OCI-LY1 (cell line): ENCODE measurements around the gene TET2.

ENCODE experiments used
- CTCF ChIP-seq: fragments of 200-600 bp; sonication (generic), shearing (Covaris generic); IDR thresholded peaks from 2 replicates; pipeline ENCODE4 v1.5.1; 2017; ENCODE audit warnings: mild to moderate bottlenecking, antibody characterized with exemption, low read length, moderate library complexity, mixed read lengths
- EZH2 ChIP-seq: fragments of 200-600 bp; sonication (generic), shearing (Covaris generic); IDR thresholded peaks from 2 replicates; pipeline ENCODE4 v1.8.0; 2017; ENCODE audit warnings: borderline replicate concordance, mixed run types, mild to moderate bottlenecking, antibody characterized with exemption, low read length, moderate library complexity, mixed read lengths

- TF ChIP-seq CTCF (no peak), EZH2 (no peak)
Measured at GRCh38 chr4:105137121-105137875, 9.4 kb upstream of the TET2 start.
